ENCODE results near the gene LPCAT3.

Gene LPCAT3

GRCh38 chr12:6936636-6937480 is 81.4 kb downstream of the LPCAT3 start:
- no peak for TF ChIP-seq CTCF (IDR thresholded peaks at IDR 0.05; ENCODE audit: low read depth, low read length, missing control alignments)
- no peak for DNase-seq (ENCODE audit: extremely low read depth, low read depth)
- H3K4me3 ChIP-seq (replicated peaks; ENCODE audit: low read depth, low read length) = peak overlapping the region; percentile 54

- TF ChIP-seq CTCF (IDR thresholded peaks at IDR 0.05; ENCODE audit: low read depth, low read length, missing control alignments) = no peak
- no peak overlapping the region for H3K4me3 ChIP-seq (replicated peaks; ENCODE audit: low read depth, low read length)
- DNase-seq (ENCODE audit: extremely low read depth, low read depth) = no peak
Measured at GRCh38 chr12:6936194-6936635, 82.1 kb downstream of the LPCAT3 start.

GRCh38 chr12:6935371-6936193 is 82.7 kb downstream of the LPCAT3 start:
- no peak for DNase-seq (ENCODE audit: extremely low read depth, low read depth)
- no peak overlapping the region for H3K4me3 ChIP-seq (replicated peaks; ENCODE audit: low read depth, low read length)
- TF ChIP-seq CTCF (IDR thresholded peaks at IDR 0.05; ENCODE audit: low read depth, low read length, missing control alignments) = no peak

- no peak overlapping the region for H3K4me3 ChIP-seq (replicated peaks; ENCODE audit: low read depth, low read length)
- no peak for DNase-seq (ENCODE audit: extremely low read depth, low read depth)
- TF ChIP-seq CTCF (IDR thresholded peaks at IDR 0.05; ENCODE audit: low read depth, low read length, missing control alignments) = no peak
Measured at GRCh38 chr12:6934110-6934509, 84.2 kb downstream of the LPCAT3 start.

GRCh38 chr12:6932766-6933165 is 85.5 kb downstream of the LPCAT3 start:
- H3K4me3 ChIP-seq (replicated peaks; ENCODE audit: low read depth, low read length) = no peak overlapping the region
- DNase-seq (ENCODE audit: extremely low read depth, low read depth) = no peak
- no peak for TF ChIP-seq CTCF (IDR thresholded peaks at IDR 0.05; ENCODE audit: low read depth, low read length, missing control alignments)

GRCh38 chr12:6929466-6930452 is 88.5 kb downstream of the LPCAT3 start:
- no peak for TF ChIP-seq CTCF (IDR thresholded peaks at IDR 0.05; ENCODE audit: low read depth, low read length, missing control alignments)
- peak overlapping the region; percentile 91 for H3K4me3 ChIP-seq (replicated peaks; ENCODE audit: low read depth, low read length)
- no peak for DNase-seq (ENCODE audit: extremely low read depth, low read depth)

All from HFF-Myc (cell line).